Measurements from ENCODE around the gene ANK3.

- TF ChIP-seq, protein P1, sequence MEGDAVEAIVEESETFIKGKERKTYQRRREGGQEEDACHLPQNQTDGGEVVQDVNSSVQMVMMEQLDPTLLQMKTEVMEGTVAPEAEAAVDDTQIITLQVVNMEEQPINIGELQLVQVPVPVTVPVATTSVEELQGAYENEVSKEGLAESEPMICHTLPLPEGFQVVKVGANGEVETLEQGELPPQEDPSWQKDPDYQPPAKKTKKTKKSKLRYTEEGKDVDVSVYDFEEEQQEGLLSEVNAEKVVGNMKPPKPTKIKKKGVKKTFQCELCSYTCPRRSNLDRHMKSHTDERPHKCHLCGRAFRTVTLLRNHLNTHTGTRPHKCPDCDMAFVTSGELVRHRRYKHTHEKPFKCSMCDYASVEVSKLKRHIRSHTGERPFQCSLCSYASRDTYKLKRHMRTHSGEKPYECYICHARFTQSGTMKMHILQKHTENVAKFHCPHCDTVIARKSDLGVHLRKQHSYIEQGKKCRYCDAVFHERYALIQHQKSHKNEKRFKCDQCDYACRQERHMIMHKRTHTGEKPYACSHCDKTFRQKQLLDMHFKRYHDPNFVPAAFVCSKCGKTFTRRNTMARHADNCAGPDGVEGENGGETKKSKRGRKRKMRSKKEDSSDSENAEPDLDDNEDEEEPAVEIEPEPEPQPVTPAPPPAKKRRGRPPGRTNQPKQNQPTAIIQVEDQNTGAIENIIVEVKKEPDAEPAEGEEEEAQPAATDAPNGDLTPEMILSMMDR (tag by site-specific recombination; IDR thresholded peaks at IDR 0.05) = no peak
- TF ChIP-seq ZNF514 (tag by site-specific recombination; IDR thresholded peaks at IDR 0.05) (no peak), ZNF621 (tag by site-specific recombination; IDR thresholded peaks at IDR 0.05) (no peak), SETDB1 (IDR thresholded peaks at IDR 0.05; ENCODE audit: insufficient read length, low read length) (no peak), ZNF561 (tag by site-specific recombination; IDR thresholded peaks at IDR 0.05; ENCODE audit: borderline replicate concordance) (no peak), ZNF777 (tag by site-specific recombination; IDR thresholded peaks at IDR 0.05; ENCODE audit: borderline replicate concordance) (no peak), ZNF639 (tag by site-specific recombination; IDR thresholded peaks at IDR 0.05) (no peak), ZNF138 (tag by site-specific recombination; IDR thresholded peaks at IDR 0.05; ENCODE audit: borderline replicate concordance) (no peak), REST (tag by site-specific recombination; IDR thresholded peaks at IDR 0.05) (no peak), ZNF629 (tag by site-specific recombination; IDR thresholded peaks at IDR 0.05) (no peak), ZNF157 (tag by site-specific recombination; IDR thresholded peaks at IDR 0.05) (no peak), ZBTB7A (tag by site-specific recombination; IDR thresholded peaks at IDR 0.05; ENCODE audit: low read depth) (no peak), YY1 (tag by site-specific recombination; IDR thresholded peaks at IDR 0.05) (no peak)
Observed at GRCh38 chr10:60142736-60143135, 246.9 kb downstream of the ANK3 start.
